H9 (cell line): ENCODE results near the gene CCDC80. TPM values are rescaled to one million over a fixed set of nuclear protein-coding genes. Genes with fewer than 3 reads are reported as not detected.

Experiments used
- DNase-seq: peaks from one replicate; pipeline ENCODE4 v3.0.0-alpha.2; 2017
- H2AFZ ChIP-seq: one replicate; pipeline ENCODE4 v1.6.1; 2013; ENCODE audit warnings: mild to moderate bottlenecking, low read length, control low read depth, moderate library complexity
- H2AK5ac ChIP-seq: 2 replicates; pipeline ENCODE4 v1.6.1; 2013; ENCODE audit warnings: low read length, control low read depth, mixed read lengths; ENCODE audit not compliant: insufficient read length
- H2BK120ac ChIP-seq: one replicate; pipeline ENCODE4 v1.6.1; 2013; ENCODE audit warnings: low read depth, mild to moderate bottlenecking, low read length, control low read depth, inconsistent platforms; ENCODE audit not compliant: poor library complexity, severe bottlenecking
- H2BK12ac ChIP-seq: 2 replicates; pipeline ENCODE4 v1.6.1; 2013; ENCODE audit warnings: low read length, control low read depth, mixed read lengths, low read depth; ENCODE audit not compliant: insufficient read length
- H2BK15ac ChIP-seq: 2 replicates; pipeline ENCODE4 v1.6.1; 2013; ENCODE audit warnings: low read depth, low read length, control low read depth
- H2BK20ac ChIP-seq: one replicate; pipeline ENCODE4 v1.6.1; 2013; ENCODE audit warnings: low read depth, mild to moderate bottlenecking, low read length, control low read depth, inconsistent platforms; ENCODE audit not compliant: poor library complexity, severe bottlenecking
- H2BK5ac ChIP-seq: 2 replicates; pipeline ENCODE4 v1.6.1; 2013; ENCODE audit warnings: low read length, control low read depth, mixed read lengths; ENCODE audit not compliant: insufficient read length
- H3K14ac ChIP-seq: 2 replicates; pipeline ENCODE4 v1.6.1; 2013; ENCODE audit warnings: low read length, control low read depth; ENCODE audit not compliant: insufficient read depth
- H3K18ac ChIP-seq: 2 replicates; pipeline ENCODE4 v1.6.1; 2013; ENCODE audit warnings: low read depth, mild to moderate bottlenecking, mixed read lengths, low read length, control low read depth; ENCODE audit not compliant: insufficient read length
- H3K23ac ChIP-seq: 2 replicates; pipeline ENCODE4 v1.6.1; 2013; ENCODE audit warnings: low read length, control low read depth, mixed read lengths, low read depth; ENCODE audit not compliant: insufficient read length
- H3K23me2 ChIP-seq: 2 replicates; pipeline ENCODE4 v1.6.1; 2013; ENCODE audit warnings: low read depth, mild to moderate bottlenecking, mixed read lengths, low read length, control low read depth; ENCODE audit not compliant: insufficient read length, poor library complexity, severe bottlenecking
- H3K27ac ChIP-seq: 2 replicates; pipeline ENCODE4 v1.5.1; 2013; ENCODE audit warnings: low read length, control low read depth, mixed read lengths, low read depth; ENCODE audit not compliant: insufficient read length
- H3K27me3 ChIP-seq: 2 replicates; pipeline ENCODE4 v1.6.1; 2013; ENCODE audit warnings: low read length, control low read depth, inconsistent platforms; ENCODE audit not compliant: insufficient read depth
- H3K4ac ChIP-seq: 2 replicates; pipeline ENCODE4 v1.6.1; 2013; ENCODE audit warnings: low read depth, mild to moderate bottlenecking, control low read depth, inconsistent platforms, low read length, moderate library complexity
- H3K4me1 ChIP-seq: 2 replicates; pipeline ENCODE4 v1.6.1; 2013; ENCODE audit warnings: low read length, control low read depth, inconsistent platforms; ENCODE audit not compliant: insufficient read depth
- H3K4me2 ChIP-seq: 2 replicates; pipeline ENCODE4 v1.6.1; 2013; ENCODE audit warnings: low read length, control low read depth, mixed read lengths; ENCODE audit not compliant: insufficient read length, insufficient read depth
- H3K56ac ChIP-seq: 2 replicates; pipeline ENCODE4 v1.6.1; 2013; ENCODE audit warnings: low read depth, mild to moderate bottlenecking, mixed read lengths, low read length, control low read depth; ENCODE audit not compliant: insufficient read length
- H3K79me1 ChIP-seq: 2 replicates; pipeline ENCODE4 v1.6.1; 2013; ENCODE audit warnings: low read depth, mild to moderate bottlenecking, moderate library complexity, low read length, control low read depth, inconsistent platforms; ENCODE audit not compliant: insufficient read depth, poor library complexity, severe bottlenecking
- H3K79me2 ChIP-seq: 2 replicates; pipeline ENCODE4 v1.6.1; 2013; ENCODE audit warnings: low read length, control low read depth, inconsistent platforms; ENCODE audit not compliant: insufficient read depth
- H3K9ac ChIP-seq: 2 replicates; pipeline ENCODE4 v1.6.1; 2013; ENCODE audit warnings: low read length, control low read depth, mixed read lengths; ENCODE audit not compliant: insufficient read length; ENCODE audit errors: extremely low read depth
- H3K9me3 ChIP-seq: one replicate; pipeline ENCODE4 v1.6.1; 2013; ENCODE audit warnings: low read depth, low read length, inconsistent platforms; ENCODE audit not compliant: control insufficient read depth
- H3T11ph ChIP-seq: one replicate; pipeline ENCODE4 v1.6.1; 2013; ENCODE audit warnings: mild to moderate bottlenecking, low read length, control low read depth, inconsistent platforms
- H4K20me1 ChIP-seq: one replicate; pipeline ENCODE4 v1.6.1; 2013; ENCODE audit not compliant: control insufficient read depth, insufficient read length, insufficient read depth
- H4K5ac ChIP-seq: 2 replicates; pipeline ENCODE4 v1.6.1; 2013; ENCODE audit warnings: low read depth, mild to moderate bottlenecking, mixed read lengths, low read length, control low read depth; ENCODE audit not compliant: insufficient read length
- H4K8ac ChIP-seq: replicated peaks from 2 replicates; pipeline ENCODE4 v1.6.1; 2013; ENCODE audit warnings: low read length, control low read depth, mixed read lengths, low read depth; ENCODE audit not compliant: insufficient read length
- H4K91ac ChIP-seq: 2 replicates; pipeline ENCODE4 v1.6.1; 2013; ENCODE audit warnings: low read depth, mild to moderate bottlenecking, moderate library complexity, mixed read lengths, low read length, control low read depth; ENCODE audit not compliant: insufficient read length
- H3K27ac Mint-ChIP-seq, 3 experiments: 2 replicates in 2 of 3; 3 replicates in 1 of 3; pipeline ENCODE4 v1.8.0; 2020 to 2021; ENCODE audit warnings: mixed read lengths in 3 of 3, mild to moderate bottlenecking in 1 of 3, moderate library complexity in 1 of 3
- H3K27me3 Mint-ChIP-seq: 2 replicates; pipeline ENCODE4 v1.8.0; 2021; ENCODE audit warnings: low read depth, mild to moderate bottlenecking, moderate library complexity, mixed read lengths
- H3K36me3 Mint-ChIP-seq, 3 experiments: 2 replicates in 2 of 3; 3 replicates in 1 of 3; pipeline ENCODE4 v1.8.0; 2020 to 2021; ENCODE audit warnings: low read depth in 3 of 3, mixed read lengths in 3 of 3; ENCODE audit not compliant: insufficient read depth in 1 of 3
- H3K4me1 Mint-ChIP-seq, 2 experiments: 2 replicates each; pipeline ENCODE4 v1.8.0; 2020; ENCODE audit warnings: mixed read lengths in 2 of 2
- H3K4me3 Mint-ChIP-seq, 2 experiments: 2 replicates in 1 of 2; 3 replicates in 1 of 2; pipeline ENCODE4 v1.8.0; 2020 to 2021; ENCODE audit warnings: mild to moderate bottlenecking in 2 of 2, mixed read lengths in 2 of 2, moderate library complexity in 1 of 2
- H3K9me3 Mint-ChIP-seq, 2 experiments: 2 replicates in 1 of 2; 3 replicates in 1 of 2; pipeline ENCODE4 v1.8.0; 2020; ENCODE audit warnings: mild to moderate bottlenecking in 2 of 2, mixed read lengths in 2 of 2, moderate library complexity in 1 of 2
- CTCF ChIP-seq: fragments of 200-600 bp; sonication (generic); conservative IDR thresholded peaks from 3 replicates; pipeline ENCODE4 v1.8.0; 2021; ENCODE audit warnings: antibody characterized with exemption, mild to moderate bottlenecking
- total RNA-seq: library from RNA; stranded (reverse); gene quantifications from 2 replicates; pipeline ENCODE4 v1.2.1, GENCODE V29; 2021

The CCDC80 gene
- total RNA-seq, 1 experiment from 2014 or later = 5.4 TPM

GRCh38 chr3:112593258-112593657 lies 47.7 kb downstream of the CCDC80 start:
- Histone ChIP-seq H2BK5ac (no peak overlapping the region), H3K9me3 (no peaks in the 10 kb centered on the region), H3K79me1 (no peaks in the 10 kb centered on the region), H3K27me3 (no peaks in the 10 kb centered on the region), H3T11ph (no peak overlapping the region), H2BK120ac (no peak overlapping the region), H2AK5ac (no peak overlapping the region), H3K56ac (no peak overlapping the region), H2BK12ac (no peak overlapping the region), H3K23ac (no peak overlapping the region), H4K20me1 (no peaks in the 10 kb centered on the region), H3K79me2 (no peaks in the 10 kb centered on the region), H4K8ac (no peak overlapping the region), H3K23me2 (no peaks in the 10 kb centered on the region), H3K4ac (no peak overlapping the region), H3K14ac (no peak overlapping the region), H2BK20ac (no peak overlapping the region), H2AFZ (no peak overlapping the region), H3K4me2 (no peak overlapping the region), H3K9ac (no peak overlapping the region), H4K5ac (no peak overlapping the region), H3K18ac (no peak overlapping the region), H4K91ac (no peak overlapping the region), H3K27ac (peak overlapping the region; percentile 23), H3K4me1 (peaks cover 3% of the 10 kb centered on the region), H2BK15ac (no peak overlapping the region)
- DNase-seq = no peak
- H3K4me1 Mint-ChIP-seq = peaks cover 12 to 13% of the 10 kb centered on the region in 2 experiments
- no peaks in the 10 kb centered on the region for H3K27me3 Mint-ChIP-seq
- H3K9me3 Mint-ChIP-seq = no peaks in the 10 kb centered on the region
- no peak for TF ChIP-seq CTCF
- H3K27ac Mint-ChIP-seq = peak overlapping the region in 1 of 3 experiments; percentile 36; a peak in 1 of 7 replicates
- no peak overlapping the region for H3K4me3 Mint-ChIP-seq
- H3K36me3 Mint-ChIP-seq = peaks cover 0 to 4% (median 0%) of the 10 kb centered on the region in 3 experiments; a peak in 2 of 7 replicates
